GM12891 (cell line): ENCODE measurements around the gene PSMD1.

Experiments
- POLR2A ChIP-seq: IDR thresholded peaks from 2 replicates; pipeline ENCODE4 v1.6.1; 2011; ENCODE audit warnings: low read depth, low read length, control low read depth
- POLR2AphosphoS5 ChIP-seq: IDR thresholded peaks from 2 replicates; pipeline ENCODE4 v1.6.1; 2011; ENCODE audit warnings: low read depth, low read length, control low read depth
- TAF1 ChIP-seq: IDR thresholded peaks from 2 replicates; pipeline ENCODE4 v1.6.1; 2011; ENCODE audit warnings: low read depth, low read length, control low read depth

GRCh38 chr2:231170055-231170454, 113.4 kb downstream of the PSMD1 start:
- TF ChIP-seq POLR2A (no peak), TAF1 (no peak), POLR2AphosphoS5 (no peak)
